Central memory CD8-positive, alpha-beta T cell (primary cell): Measurements from ENCODE around the gene GALNT10.
A peak's percentile ranks its signal among the peaks of the same experiment; 100 is the strongest.

ENCODE experiments used
- ATAC-seq: fragments of 150-1000 bp; cut with Tn5 transposase; replicated peaks from 2 replicates; pipeline ENCODE4 v1.10.0; 2022; ENCODE audit warnings: mild to moderate bottlenecking, moderate FRiP score, moderate number of reproducible peaks; ENCODE audit not compliant: poor library complexity, severe bottlenecking; ENCODE audit errors: extremely low read depth
- DNase-seq, 2 donors: peaks; one replicate each; pipeline ENCODE4 v3.0.0; 2021; ENCODE audit warnings: low spot score in 2 of 2
- H3K27ac Mint-ChIP-seq: one replicate; pipeline ENCODE4 v1.8.0; 2022; ENCODE audit warnings: low read depth, mild to moderate bottlenecking, moderate library complexity, mixed read lengths
- H3K27me3 Mint-ChIP-seq: one replicate; pipeline ENCODE4 v1.8.0; 2022; ENCODE audit warnings: mixed read lengths
- H3K36me3 Mint-ChIP-seq: one replicate; pipeline ENCODE4 v1.8.0; 2022; ENCODE audit warnings: mild to moderate bottlenecking, moderate library complexity, mixed read lengths; ENCODE audit not compliant: insufficient read depth
- H3K4me1 Mint-ChIP-seq: one replicate; pipeline ENCODE4 v1.8.0; 2022; ENCODE audit warnings: mixed read lengths
- H3K4me3 Mint-ChIP-seq: one replicate; pipeline ENCODE4 v1.8.0; 2022; ENCODE audit warnings: mild to moderate bottlenecking, moderate library complexity, mixed read lengths
- H3K9me3 Mint-ChIP-seq: one replicate; pipeline ENCODE4 v1.8.0; 2022; ENCODE audit warnings: mixed read lengths

GALNT10 gene

GRCh38 chr5:154200221-154200620, 9.7 kb downstream of the GALNT10 start:
- no peak for ATAC-seq
- no peak for DNase-seq
- peaks cover 78% of the 10 kb centered on the region for H3K4me1 Mint-ChIP-seq
- no peaks in the 10 kb centered on the region for H3K27me3 Mint-ChIP-seq
- H3K36me3 Mint-ChIP-seq = peaks cover 7% of the 10 kb centered on the region
- H3K4me3 Mint-ChIP-seq = no peak overlapping the region
- H3K9me3 Mint-ChIP-seq = no peaks in the 10 kb centered on the region
- no peak overlapping the region for H3K27ac Mint-ChIP-seq

- Mint-ChIP-seq H3K4me1 (peaks cover 76% of the 10 kb centered on the region), H3K9me3 (no peaks in the 10 kb centered on the region), H3K27ac (peak overlapping the region; percentile 16), H3K4me3 (no peak overlapping the region), H3K27me3 (no peaks in the 10 kb centered on the region), H3K36me3 (peaks cover 9% of the 10 kb centered on the region)
- no peak for DNase-seq
- no peak for ATAC-seq
Observed at GRCh38 chr5:154201108-154201769, 10.7 kb downstream of the GALNT10 start.

GRCh38 chr5:154202379-154203260, 12.1 kb downstream of the GALNT10 start:
- peak; percentile 50 for ATAC-seq
- Mint-ChIP-seq H3K27ac (peak overlapping the region; percentile 39), H3K27me3 (no peaks in the 10 kb centered on the region), H3K4me3 (peak overlapping the region; percentile 3), H3K36me3 (peaks cover 9% of the 10 kb centered on the region), H3K4me1 (peaks cover 75% of the 10 kb centered on the region), H3K9me3 (no peaks in the 10 kb centered on the region)
- DNase-seq = no peak

GRCh38 chr5:154203798-154204578, 13.5 kb downstream of the GALNT10 start:
- Mint-ChIP-seq H3K4me1 (peaks cover 72% of the 10 kb centered on the region), H3K36me3 (peaks cover 6% of the 10 kb centered on the region), H3K9me3 (no peaks in the 10 kb centered on the region), H3K27ac (peak overlapping the region; percentile 58), H3K4me3 (no peak overlapping the region), H3K27me3 (no peaks in the 10 kb centered on the region)
- DNase-seq (no peak), ATAC-seq (no peak)

GRCh38 chr5:154205441-154206117, 15.0 kb downstream of the GALNT10 start:
- ATAC-seq = no peak
- H3K4me3 Mint-ChIP-seq = no peak overlapping the region
- no peak overlapping the region for H3K27ac Mint-ChIP-seq
- no peaks in the 10 kb centered on the region for H3K27me3 Mint-ChIP-seq
- no peak for DNase-seq
- peaks cover 71% of the 10 kb centered on the region for H3K4me1 Mint-ChIP-seq
- no peaks in the 10 kb centered on the region for H3K9me3 Mint-ChIP-seq
- peaks cover 10% of the 10 kb centered on the region for H3K36me3 Mint-ChIP-seq

GRCh38 chr5:154206311-154206710, 15.8 kb downstream of the GALNT10 start:
- Mint-ChIP-seq H3K27me3 (no peaks in the 10 kb centered on the region), H3K4me3 (no peak overlapping the region), H3K4me1 (peaks cover 72% of the 10 kb centered on the region), H3K27ac (no peak overlapping the region), H3K36me3 (peaks cover 10% of the 10 kb centered on the region), H3K9me3 (no peaks in the 10 kb centered on the region)
- DNase-seq (no peak), ATAC-seq (no peak)

GRCh38 chr5:154207204-154207603, 16.7 kb downstream of the GALNT10 start:
- H3K4me1 Mint-ChIP-seq = peaks cover 71% of the 10 kb centered on the region
- no peak overlapping the region for H3K27ac Mint-ChIP-seq
- no peak overlapping the region for H3K4me3 Mint-ChIP-seq
- ATAC-seq (no peak), DNase-seq (no peak)
- H3K27me3 Mint-ChIP-seq = no peaks in the 10 kb centered on the region
- no peaks in the 10 kb centered on the region for H3K9me3 Mint-ChIP-seq
- peaks cover 10% of the 10 kb centered on the region for H3K36me3 Mint-ChIP-seq

- Mint-ChIP-seq H3K36me3 (peaks cover 10% of the 10 kb centered on the region), H3K27ac (no peak overlapping the region), H3K4me3 (no peak overlapping the region), H3K9me3 (no peaks in the 10 kb centered on the region), H3K4me1 (peaks cover 53% of the 10 kb centered on the region), H3K27me3 (no peaks in the 10 kb centered on the region)
- ATAC-seq = no peak
- no peak for DNase-seq
Observed at GRCh38 chr5:154209591-154210081, 19.1 kb downstream of the GALNT10 start.

GRCh38 chr5:154210163-154210562, 19.6 kb downstream of the GALNT10 start:
- no peak for DNase-seq
- H3K27ac Mint-ChIP-seq = no peak overlapping the region
- peaks cover 50% of the 10 kb centered on the region for H3K4me1 Mint-ChIP-seq
- no peaks in the 10 kb centered on the region for H3K27me3 Mint-ChIP-seq
- no peak overlapping the region for H3K4me3 Mint-ChIP-seq
- ATAC-seq = no peak
- H3K9me3 Mint-ChIP-seq = no peaks in the 10 kb centered on the region
- H3K36me3 Mint-ChIP-seq = peaks cover 6% of the 10 kb centered on the region

- Mint-ChIP-seq H3K27me3 (no peaks in the 10 kb centered on the region), H3K4me1 (peaks cover 53% of the 10 kb centered on the region), H3K36me3 (peaks cover 4% of the 10 kb centered on the region), H3K9me3 (no peaks in the 10 kb centered on the region), H3K4me3 (no peak overlapping the region), H3K27ac (no peak overlapping the region)
- ATAC-seq (no peak), DNase-seq (no peak)
Observed at GRCh38 chr5:154211641-154212390, 21.3 kb downstream of the GALNT10 start.

GRCh38 chr5:154213592-154213991, 23.1 kb downstream of the GALNT10 start:
- Mint-ChIP-seq H3K27me3 (no peaks in the 10 kb centered on the region), H3K4me1 (peaks cover 44% of the 10 kb centered on the region), H3K27ac (no peak overlapping the region), H3K9me3 (no peaks in the 10 kb centered on the region), H3K4me3 (no peak overlapping the region), H3K36me3 (peaks cover 4% of the 10 kb centered on the region)
- ATAC-seq = no peak
- DNase-seq = no peak
